Mucosa of descending colon (tissue), 3 donors: ENCODE data around the gene CEBPA. TPM values are rescaled to one million over a fixed set of nuclear protein-coding genes. Genes with fewer than 3 reads are reported as not detected.

Experiments used
- ATAC-seq: fragments of 200-7000 bp; cut with Tn5 transposase; one replicate; pipeline ENCODE4 v1.9.1; 2020; ENCODE audit warnings: mild to moderate bottlenecking, moderate library complexity
- DNase-seq, 3 donors: peaks; one replicate each; pipeline ENCODE4 v3.0.0-alpha.2; 2020
- H3K36me3 ChIP-seq: fragments of 200-600 bp; one replicate; pipeline ENCODE4 v1.8.0; 2021; ENCODE audit warnings: low read depth, mild to moderate bottlenecking
- H3K4me1 ChIP-seq: fragments of 200-600 bp; one replicate; pipeline ENCODE4 v1.8.0; 2021; ENCODE audit warnings: low read depth, mild to moderate bottlenecking
- H3K4me3 ChIP-seq: fragments of 200-600 bp; one replicate; pipeline ENCODE4 v1.8.0; 2021; ENCODE audit warnings: mild to moderate bottlenecking
- H3K9me3 ChIP-seq: fragments of 200-600 bp; one replicate; pipeline ENCODE4 v1.8.0; 2021; ENCODE audit warnings: mild to moderate bottlenecking
- intact Hi-C, 2 donors: fragments of 100-400 bp; cut with DNase I in 1 of 2; cut with micrococcal nuclease in 1 of 2; formaldehyde crosslinking; loops; one replicate each; pipeline versions ENCODE4 v1.11.0 to v1.11.1; 2022; cut with DNase I, micrococcal nuclease
- total RNA-seq, 3 donors: library from RNA; stranded (reverse); fragmentation: NEBNext Ultra II Directional in 2 of 3; extraction: Animal tissue kit (Norgen Biotek cat#: 25700) in 2 of 3; gene quantifications; one replicate each; pipeline versions ENCODE4 v1.2.1 to v1.2.4, GENCODE V29; 2021 to 2023
- TF ChIP-seq, protein P1 (sequence below): fragments of 200-600 bp; IDR thresholded peaks from one replicate; pipeline ENCODE4 v1.8.0; 2022; ENCODE audit warnings: antibody characterized with exemption, mild to moderate bottlenecking
- donor health status: DM: no; HTN: no; CAD: no; lungs with moderate emphysema.
- donor health status: DM: no; HTN: no; CAD: no.
- donor health status: DM: no; HTN: yes; CAD: no.

The CEBPA gene
- total RNA-seq, 3 donors from 2014 or later, result 30.1 to 73.2 (median 66.1) TPM

DNA sequence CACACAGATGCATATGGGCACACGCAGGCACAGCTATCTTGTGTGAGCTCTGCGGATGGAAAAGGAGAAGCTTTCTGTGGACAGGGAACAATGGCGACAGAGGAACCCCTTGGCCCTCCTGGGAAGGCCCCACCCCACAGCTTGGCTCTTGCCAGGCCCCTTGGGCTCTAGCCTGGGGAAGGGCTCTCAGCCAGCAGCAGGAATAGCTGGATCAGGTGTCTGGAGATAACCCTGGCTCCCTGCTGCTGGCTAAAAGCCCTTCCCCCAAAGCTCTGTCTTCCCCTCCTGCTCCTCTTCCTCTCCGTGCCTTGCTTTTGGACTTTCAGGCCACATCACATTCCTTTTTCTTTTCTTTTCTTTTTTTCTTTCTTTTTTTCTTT is 24.3 kb downstream of the CEBPA start:
- Histone ChIP-seq H3K4me1 (peaks cover 30% of the 10 kb centered on the region), H3K36me3 (no peaks in the 10 kb centered on the region), H3K4me3 (no peak overlapping the region), H3K9me3 (no peaks in the 10 kb centered on the region)
- intact Hi-C loops, result no loop called here
- DNase-seq (peak in 1 of 3 donors; percentile 40), ATAC-seq (no peak)
- TF ChIP-seq, protein P1, sequence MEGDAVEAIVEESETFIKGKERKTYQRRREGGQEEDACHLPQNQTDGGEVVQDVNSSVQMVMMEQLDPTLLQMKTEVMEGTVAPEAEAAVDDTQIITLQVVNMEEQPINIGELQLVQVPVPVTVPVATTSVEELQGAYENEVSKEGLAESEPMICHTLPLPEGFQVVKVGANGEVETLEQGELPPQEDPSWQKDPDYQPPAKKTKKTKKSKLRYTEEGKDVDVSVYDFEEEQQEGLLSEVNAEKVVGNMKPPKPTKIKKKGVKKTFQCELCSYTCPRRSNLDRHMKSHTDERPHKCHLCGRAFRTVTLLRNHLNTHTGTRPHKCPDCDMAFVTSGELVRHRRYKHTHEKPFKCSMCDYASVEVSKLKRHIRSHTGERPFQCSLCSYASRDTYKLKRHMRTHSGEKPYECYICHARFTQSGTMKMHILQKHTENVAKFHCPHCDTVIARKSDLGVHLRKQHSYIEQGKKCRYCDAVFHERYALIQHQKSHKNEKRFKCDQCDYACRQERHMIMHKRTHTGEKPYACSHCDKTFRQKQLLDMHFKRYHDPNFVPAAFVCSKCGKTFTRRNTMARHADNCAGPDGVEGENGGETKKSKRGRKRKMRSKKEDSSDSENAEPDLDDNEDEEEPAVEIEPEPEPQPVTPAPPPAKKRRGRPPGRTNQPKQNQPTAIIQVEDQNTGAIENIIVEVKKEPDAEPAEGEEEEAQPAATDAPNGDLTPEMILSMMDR, result no peak

DNA sequence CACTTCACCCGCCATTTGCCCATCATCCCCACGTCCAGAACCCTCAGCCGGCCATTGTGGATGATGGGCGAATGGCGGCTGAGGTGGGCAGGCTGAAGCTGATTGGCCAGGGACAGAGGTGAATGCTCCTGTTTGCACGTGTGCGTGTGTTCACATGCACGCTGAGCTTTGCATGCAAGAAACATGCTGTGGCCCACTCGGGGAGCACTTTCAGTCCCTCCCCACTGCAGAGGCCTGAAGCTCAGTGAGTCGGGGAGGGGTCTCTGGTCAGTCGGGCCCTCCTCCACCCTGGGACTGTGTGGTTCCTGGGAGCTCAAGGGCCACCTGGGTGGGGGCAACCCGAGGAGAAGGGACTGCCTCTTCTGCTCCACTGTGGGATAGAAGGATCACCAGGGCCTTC is 24.9 kb downstream of the CEBPA start:
- ATAC-seq (no peak), DNase-seq (peak in 1 of 3 donors; percentile 42)
- no peak overlapping the region for H3K4me3 ChIP-seq
- no peaks in the 10 kb centered on the region for H3K9me3 ChIP-seq
- TF ChIP-seq, protein P1, result no peak
- peaks cover 30% of the 10 kb centered on the region for H3K4me1 ChIP-seq
- no peaks in the 10 kb centered on the region for H3K36me3 ChIP-seq
- intact Hi-C loops, result no loop called here

DNA sequence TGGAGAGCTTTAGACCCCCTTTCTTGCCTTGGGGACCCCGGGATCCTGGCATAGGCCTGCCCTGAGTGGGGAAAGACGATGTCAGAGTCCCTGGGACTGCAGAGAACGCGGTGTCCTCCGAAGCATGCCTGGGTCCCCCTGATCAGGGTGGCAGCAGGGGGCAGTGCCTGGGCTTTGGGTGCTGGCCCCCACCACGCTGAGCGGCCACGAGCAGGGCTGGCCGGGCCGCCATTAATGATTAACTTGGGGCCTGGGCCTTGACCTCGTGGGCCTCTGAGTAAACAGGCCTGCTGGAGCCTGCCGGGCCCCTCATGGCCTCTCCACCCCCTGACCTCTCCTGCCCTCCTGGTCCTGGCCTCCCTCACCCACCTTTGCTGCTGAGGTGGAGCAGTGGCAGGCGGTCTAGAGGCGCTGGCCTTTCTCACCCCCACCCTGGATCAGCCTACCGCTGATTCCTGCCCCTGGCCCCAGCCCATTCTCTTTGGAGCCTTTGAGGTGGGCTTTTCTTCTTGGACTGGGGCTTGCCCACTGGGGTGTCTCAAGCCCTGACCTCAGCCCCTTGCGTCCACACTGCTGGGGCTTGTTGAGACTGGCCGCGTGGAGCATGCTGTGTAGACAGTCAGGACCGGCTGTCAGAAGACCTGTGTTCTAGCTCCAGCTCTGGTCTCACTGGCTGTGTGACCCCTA is 26.3 kb downstream of the CEBPA start:
- TF ChIP-seq, protein P1, result no peak
- Histone ChIP-seq H3K4me1 (peaks cover 32% of the 10 kb centered on the region), H3K4me3 (no peak overlapping the region), H3K9me3 (no peaks in the 10 kb centered on the region), H3K36me3 (no peaks in the 10 kb centered on the region)
- intact Hi-C loops, result no loop called here
- DNase-seq (peak in 1 of 3 donors; percentile 54), ATAC-seq (no peak)

DNA sequence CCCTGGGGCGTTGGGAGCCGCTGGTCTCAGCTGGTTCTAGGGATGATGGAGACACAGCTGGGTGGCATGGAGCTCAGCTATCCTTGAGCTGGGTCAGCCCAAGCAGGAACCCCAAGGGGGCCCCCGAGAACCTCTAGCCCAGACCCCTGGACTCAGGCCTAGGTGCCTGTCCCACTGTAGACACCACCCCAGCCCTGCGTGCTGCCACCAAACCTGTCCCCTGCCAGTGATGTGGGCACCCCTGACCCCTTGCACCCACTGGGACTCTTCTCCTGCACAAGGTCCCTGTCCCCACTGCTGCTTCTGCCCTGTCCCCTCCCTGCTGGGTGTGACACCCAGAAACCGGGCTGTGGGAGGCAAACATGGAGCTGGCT is 26.8 kb downstream of the CEBPA start:
- Histone ChIP-seq H3K4me1 (peaks cover 31% of the 10 kb centered on the region), H3K36me3 (no peaks in the 10 kb centered on the region), H3K4me3 (no peak overlapping the region), H3K9me3 (no peaks in the 10 kb centered on the region)
- TF ChIP-seq, protein P1, result no peak
- peak in 1 of 3 donors; percentile 53 for DNase-seq
- ATAC-seq, result no peak
- intact Hi-C loops, result no loop called here

DNA sequence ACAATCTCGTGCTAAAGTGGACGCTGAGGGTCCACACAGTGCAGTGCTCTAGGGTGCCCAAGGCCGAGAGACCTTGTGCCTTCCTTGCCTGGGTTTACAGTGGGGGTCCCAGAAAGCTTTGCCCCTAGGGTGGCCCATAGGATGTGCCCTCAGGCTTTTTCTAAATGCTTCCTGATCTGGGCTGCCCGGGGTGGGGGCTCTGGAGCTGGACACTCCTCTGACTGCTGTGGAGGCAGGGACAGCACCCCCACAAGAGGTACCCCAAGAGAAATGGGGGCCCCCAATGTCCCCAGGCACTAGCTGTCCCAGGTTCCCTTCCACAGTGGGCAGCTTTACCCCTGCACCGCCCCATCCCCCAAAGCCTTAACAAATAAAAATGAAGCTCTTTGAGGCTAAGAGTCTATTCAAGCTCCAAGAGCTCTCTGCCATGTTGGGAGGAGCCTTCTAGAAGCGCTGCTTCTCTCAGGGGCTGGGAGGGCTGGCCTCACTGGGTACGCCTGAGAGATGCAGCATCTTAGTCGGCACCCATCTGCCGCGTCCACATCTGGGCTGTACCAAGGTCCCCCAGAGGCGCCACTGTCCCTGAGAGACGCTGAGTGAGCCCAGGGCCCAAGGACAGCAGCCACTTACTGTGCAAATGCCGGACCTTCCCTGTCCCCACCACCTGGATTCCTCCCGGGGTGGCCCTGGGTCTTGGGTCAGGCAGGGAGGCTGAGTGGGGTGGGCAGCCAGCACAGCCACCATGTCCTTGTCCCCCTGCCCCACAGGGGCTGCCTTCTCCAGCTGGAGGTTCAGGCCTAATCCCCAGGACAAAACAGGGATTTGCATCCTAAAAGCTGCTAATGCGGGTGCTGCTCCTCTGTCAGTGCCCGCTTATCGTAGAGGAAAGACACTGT is 27.4 kb downstream of the CEBPA start:
- peaks cover 31% of the 10 kb centered on the region for H3K4me1 ChIP-seq
- ATAC-seq (peak; percentile 36), DNase-seq (peak in 1 of 3 donors; percentile 55)
- intact Hi-C loops, result no loop called here
- H3K9me3 ChIP-seq, result no peaks in the 10 kb centered on the region
- no peak overlapping the region for H3K4me3 ChIP-seq
- H3K36me3 ChIP-seq, result no peaks in the 10 kb centered on the region
- TF ChIP-seq, protein P1, result no peak
